ENCODE measurements around the gene PFN1. TPM values are rescaled to one million over a fixed set of nuclear protein-coding genes. Genes with fewer than 3 reads are reported as not detected.

Gene PFN1
- total and polyA plus RNA-seq, 9 of the 15 experiments (the other 6 are each of a cell fraction or from before 2014, with no cell fraction given) = 60.5 to 1,479 (median 456) TPM

- TF ChIP-seq REST (IDR thresholded peaks at IDR 0.05; ENCODE audit: borderline replicate concordance) (peak; percentile 32; the same call in 1 of the 2 replicates), REST (CRISPR knock-in tag; IDR thresholded peaks at IDR 0.05; ENCODE audit: low read depth) (no peak), SMARCA5 (IDR thresholded peaks at IDR 0.05) (no peak), FUS (optimal IDR thresholded peaks at IDR 0.05; ENCODE audit: low read depth, low read length) (no peak), TAF7 (tag; IDR thresholded peaks at IDR 0.05) (no peak), HNRNPH1 (optimal IDR thresholded peaks at IDR 0.05; ENCODE audit: low read depth, low read length) (no peak), ARID2 (IDR thresholded peaks at IDR 0.05) (no peak), ZNF316 (IDR thresholded peaks at IDR 0.05) (no peak), SRF (CRISPR knock-in tag; IDR thresholded peaks at IDR 0.05) (no peak), ZKSCAN3 (CRISPR knock-in tag; IDR thresholded peaks at IDR 0.05) (no peak), HMG20B (CRISPR knock-in tag; IDR thresholded peaks at IDR 0.05) (no peak), ZNF764 (CRISPR knock-in tag; IDR thresholded peaks at IDR 0.05; ENCODE audit: low read depth) (no peak), EP400 (IDR thresholded peaks at IDR 0.05) (no peak), RAD21 (CRISPR knock-in tag; conservative IDR thresholded peaks at IDR 0.05 in 1 of 2, IDR thresholded peaks at IDR 0.05 in 1 of 2) (peak in 1 of 2 experiments; percentile 64; a peak in 3 of 4 replicates), MAX (CRISPR knock-in tag; IDR thresholded peaks at IDR 0.05) (0 out of 2 replicates have a peak, but pooled peaks have one; percentile 28), PRMT5 (CRISPR knock-in tag; IDR thresholded peaks at IDR 0.05) (no peak), HNRNPLL (IDR thresholded peaks at IDR 0.05; ENCODE audit: low read depth, low read length, poor library complexity, severe bottlenecking) (no peak), CHD1 (IDR thresholded peaks at IDR 0.05; ENCODE audit: low read length) (no peak), MTA1 (IDR thresholded peaks at IDR 0.05; ENCODE audit: borderline replicate concordance) (no peak), KAT8 (IDR thresholded peaks at IDR 0.05; ENCODE audit: low read depth) (no peak), ETV1 (tag; conservative IDR thresholded peaks at IDR 0.05; ENCODE audit: low read depth) (no peak), KLF10 (CRISPR knock-in tag; IDR thresholded peaks at IDR 0.05) (no peak), SMC3 (conservative IDR thresholded peaks at IDR 0.05; ENCODE audit: insufficient read depth, low read depth, low read length) (peak; percentile 71; the same call in 1 of the 2 replicates)
Measured at GRCh38 chr17:4903051-4903818, 45.1 kb downstream of the PFN1 start, which contains the start of gene CHRNE (continued).
